ENCODE results near the gene DGUOK.

- TF ChIP-seq, protein P1, sequence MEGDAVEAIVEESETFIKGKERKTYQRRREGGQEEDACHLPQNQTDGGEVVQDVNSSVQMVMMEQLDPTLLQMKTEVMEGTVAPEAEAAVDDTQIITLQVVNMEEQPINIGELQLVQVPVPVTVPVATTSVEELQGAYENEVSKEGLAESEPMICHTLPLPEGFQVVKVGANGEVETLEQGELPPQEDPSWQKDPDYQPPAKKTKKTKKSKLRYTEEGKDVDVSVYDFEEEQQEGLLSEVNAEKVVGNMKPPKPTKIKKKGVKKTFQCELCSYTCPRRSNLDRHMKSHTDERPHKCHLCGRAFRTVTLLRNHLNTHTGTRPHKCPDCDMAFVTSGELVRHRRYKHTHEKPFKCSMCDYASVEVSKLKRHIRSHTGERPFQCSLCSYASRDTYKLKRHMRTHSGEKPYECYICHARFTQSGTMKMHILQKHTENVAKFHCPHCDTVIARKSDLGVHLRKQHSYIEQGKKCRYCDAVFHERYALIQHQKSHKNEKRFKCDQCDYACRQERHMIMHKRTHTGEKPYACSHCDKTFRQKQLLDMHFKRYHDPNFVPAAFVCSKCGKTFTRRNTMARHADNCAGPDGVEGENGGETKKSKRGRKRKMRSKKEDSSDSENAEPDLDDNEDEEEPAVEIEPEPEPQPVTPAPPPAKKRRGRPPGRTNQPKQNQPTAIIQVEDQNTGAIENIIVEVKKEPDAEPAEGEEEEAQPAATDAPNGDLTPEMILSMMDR (IDR thresholded peaks at IDR 0.05 in 2 of 3, conservative IDR thresholded peaks at IDR 0.05 in 1 of 3; ENCODE audit: borderline replicate concordance in 1 of 3, insufficient read depth in 1 of 3, low read depth in 2 of 3, low read length in 2 of 3) = no peak
- TF ChIP-seq POLR2A (IDR thresholded peaks at IDR 0.05; ENCODE audit: borderline replicate concordance, extremely low read depth, insufficient read depth, insufficient read length) = no peak
- no peak for TF ChIP-seq EZH2 (IDR thresholded peaks at IDR 0.05)
- TF ChIP-seq SIN3A (IDR thresholded peaks at IDR 0.05; ENCODE audit: low read depth) = no peak
- TF ChIP-seq, protein P2, sequence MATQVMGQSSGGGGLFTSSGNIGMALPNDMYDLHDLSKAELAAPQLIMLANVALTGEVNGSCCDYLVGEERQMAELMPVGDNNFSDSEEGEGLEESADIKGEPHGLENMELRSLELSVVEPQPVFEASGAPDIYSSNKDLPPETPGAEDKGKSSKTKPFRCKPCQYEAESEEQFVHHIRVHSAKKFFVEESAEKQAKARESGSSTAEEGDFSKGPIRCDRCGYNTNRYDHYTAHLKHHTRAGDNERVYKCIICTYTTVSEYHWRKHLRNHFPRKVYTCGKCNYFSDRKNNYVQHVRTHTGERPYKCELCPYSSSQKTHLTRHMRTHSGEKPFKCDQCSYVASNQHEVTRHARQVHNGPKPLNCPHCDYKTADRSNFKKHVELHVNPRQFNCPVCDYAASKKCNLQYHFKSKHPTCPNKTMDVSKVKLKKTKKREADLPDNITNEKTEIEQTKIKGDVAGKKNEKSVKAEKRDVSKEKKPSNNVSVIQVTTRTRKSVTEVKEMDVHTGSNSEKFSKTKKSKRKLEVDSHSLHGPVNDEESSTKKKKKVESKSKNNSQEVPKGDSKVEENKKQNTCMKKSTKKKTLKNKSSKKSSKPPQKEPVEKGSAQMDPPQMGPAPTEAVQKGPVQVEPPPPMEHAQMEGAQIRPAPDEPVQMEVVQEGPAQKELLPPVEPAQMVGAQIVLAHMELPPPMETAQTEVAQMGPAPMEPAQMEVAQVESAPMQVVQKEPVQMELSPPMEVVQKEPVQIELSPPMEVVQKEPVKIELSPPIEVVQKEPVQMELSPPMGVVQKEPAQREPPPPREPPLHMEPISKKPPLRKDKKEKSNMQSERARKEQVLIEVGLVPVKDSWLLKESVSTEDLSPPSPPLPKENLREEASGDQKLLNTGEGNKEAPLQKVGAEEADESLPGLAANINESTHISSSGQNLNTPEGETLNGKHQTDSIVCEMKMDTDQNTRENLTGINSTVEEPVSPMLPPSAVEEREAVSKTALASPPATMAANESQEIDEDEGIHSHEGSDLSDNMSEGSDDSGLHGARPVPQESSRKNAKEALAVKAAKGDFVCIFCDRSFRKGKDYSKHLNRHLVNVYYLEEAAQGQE (IDR thresholded peaks at IDR 0.05; ENCODE audit: low read depth) = no peak
- no peak for TF ChIP-seq EGR1 (IDR thresholded peaks at IDR 0.05; ENCODE audit: low read depth)
- TF ChIP-seq POLR2AphosphoS5 (IDR thresholded peaks at IDR 0.05; ENCODE audit: low read depth, low read length) = no peak
- no peak for TF ChIP-seq TCF7L2 (IDR thresholded peaks at IDR 0.05; ENCODE audit: borderline replicate concordance, extremely low read depth, insufficient read depth, insufficient read length)
- TF ChIP-seq SP1 (IDR thresholded peaks at IDR 0.05; ENCODE audit: low read depth) = no peak
- no peak for TF ChIP-seq SRF (IDR thresholded peaks at IDR 0.05; ENCODE audit: low read depth)
- no peak for TF ChIP-seq CEBPB (IDR thresholded peaks at IDR 0.05; ENCODE audit: low read depth)
- no peak for TF ChIP-seq MAX (IDR thresholded peaks at IDR 0.05)
- TF ChIP-seq RAD21 (IDR thresholded peaks at IDR 0.05; ENCODE audit: low read depth) = no peak
- no peak for TF ChIP-seq EZH2phosphoT487 (IDR thresholded peaks at IDR 0.05; ENCODE audit: borderline replicate concordance)
Measured at GRCh38 chr2:73982140-73982617, 55.5 kb downstream of the DGUOK start.

All from HCT116 (cell line).